ENCODE data around the gene FAM107B. TPM values are rescaled to one million over a fixed set of nuclear protein-coding genes. Genes with fewer than 3 reads are reported as not detected.
A peak's percentile ranks its signal among the peaks of the same experiment; 100 is the strongest.

Gene FAM107B
- total and polyA plus RNA-seq, 2 of the 4 experiments (the other 2 are of a cell fraction): 26.4 to 27.1 TPM

GRCh38 chr10:14476641-14477407 is 297.9 kb downstream of the FAM107B start:
- H2AFZ ChIP-seq (replicated peaks; ENCODE audit: low read length, poor library complexity): peak overlapping the region; percentile 24
- DNase-seq (peak; percentile 77), ATAC-seq (ENCODE audit: low read depth) (no peak)
- ChIA-PET CTCF (interaction anchor here (0.7 to 1.9 kb wide), 2 partner anchors 168 to 280 kb away, joined by 3 to 7 read pairs; no protein-coding TSS in a partner anchor), POLR2A (ENCODE audit: unreplicated experiment) (no interaction called here)
- H3K14ac ChIP-seq (replicated peaks; ENCODE audit: low read depth, low read length): peak overlapping the region; percentile 27
- H4K91ac ChIP-seq (ENCODE audit: insufficient read depth, low read depth, low read length): peak overlapping the region; percentile 91
- in situ Hi-C loops (cut with MboI; ENCODE audit: low sequenced_read_pairs) (no loop called here), intact Hi-C loops (cut with micrococcal nuclease) (loop anchor here (5.0 to 10.0 kb wide), 3 partner anchors 80 to 862 kb away; no protein-coding TSS in a partner anchor), dilution Hi-C loops (cut with HindIII; ENCODE audit: low sequenced_read_pairs, unreplicated experiment) (no loop called here)
- no peak overlapping the region for H3K9ac ChIP-seq (ENCODE audit: low read depth, low read length)
- peak overlapping the region; percentile 81 for H2BK15ac ChIP-seq (ENCODE audit: low read depth, low read length)
- no peaks in the 10 kb centered on the region for H4K20me1 ChIP-seq (ENCODE audit: insufficient read depth, low read length)
- no peak for TF ChIP-seq MAFK (IDR thresholded peaks at IDR 0.05; ENCODE audit: low read depth, low read length)
- TF ChIP-seq CEBPB (IDR thresholded peaks at IDR 0.05; ENCODE audit: low read depth, low read length): peak; percentile 5; the same call in 1 of the 2 replicates
- H2AK5ac ChIP-seq (ENCODE audit: low read depth, low read length): peak overlapping the region; percentile 64
- H3K4me3 ChIP-seq (ENCODE audit: insufficient read depth, low read depth, low read length): no peak overlapping the region
- H4K8ac ChIP-seq (ENCODE audit: low read depth in 2 of 2, low read length in 2 of 2): peak overlapping the region; percentile 45 to 57; a peak in 3 of 4 replicates
- no peak overlapping the region for H3K23ac ChIP-seq (ENCODE audit: low read depth, low read length)
- no peaks in the 10 kb centered on the region for H3K9me3 ChIP-seq (ENCODE audit: control insufficient read depth, insufficient read depth, low read length)
- peak overlapping the region; percentile 74 for H2BK5ac ChIP-seq (ENCODE audit: low read depth, low read length, poor library complexity, severe bottlenecking)
- peaks cover 16% of the 10 kb centered on the region; the same call in 1 of the 2 replicates for H3K4me1 ChIP-seq (ENCODE audit: control insufficient read depth, insufficient read depth, low read length)
- no peak overlapping the region for H3K56ac ChIP-seq (ENCODE audit: extremely low read depth, insufficient read depth, low read length)
- H3K4ac ChIP-seq (ENCODE audit: low read depth, low read length): peak overlapping the region; percentile 79
- peak overlapping the region; percentile 92 for H2BK120ac ChIP-seq (ENCODE audit: low read depth, low read length)
- H3K27me3 ChIP-seq (ENCODE audit: control insufficient read depth, insufficient read depth, low read length): peaks cover 3% of the 10 kb centered on the region; the same call in 1 of the 2 replicates
- peak overlapping the region; percentile 46; the same call in 1 of the 2 replicates for H4K5ac ChIP-seq (ENCODE audit: low read depth, low read length)
- peaks cover 10% of the 10 kb centered on the region; the same call in 1 of the 2 replicates for H3K9me1 ChIP-seq (ENCODE audit: insufficient read depth, low read length)
- no peak overlapping the region for H2AK9ac ChIP-seq (replicated peaks; ENCODE audit: low read depth, low read length, poor library complexity)
- H3K18ac ChIP-seq (ENCODE audit: low read depth, low read length): peak overlapping the region; percentile 62; the same call in 1 of the 2 replicates
- no peaks in the 10 kb centered on the region for H3K36me3 ChIP-seq (ENCODE audit: control insufficient read depth, insufficient read depth, low read length)
- H3K27ac ChIP-seq (ENCODE audit: insufficient read depth, low read length): peak overlapping the region; percentile 10; the same call in 1 of the 2 replicates
- H2BK20ac ChIP-seq (ENCODE audit: low read depth, low read length): peak overlapping the region; percentile 77
- BruUV-seq (replicated peaks): no TSS peak
- no peaks in the 10 kb centered on the region for H3K79me1 ChIP-seq (ENCODE audit: low read depth in 1 of 2, low read length in 2 of 2)
- H3K4me2 ChIP-seq (ENCODE audit: low read depth, low read length): no peak overlapping the region
- WGBS, 2 experiments (ENCODE audit: extremely low coverage in 2 of 2, insufficient read length in 1 of 2): 96% methylated on average over 4 of the region's 9 CpGs; no CpG with 5 or more reads in 1 of the 2 experiments

Measured in IMR-90 (cell line).